ENCODE results near the gene HINT2.

Gene HINT2

GRCh38 chr9:35840881-35841644 is 26.2 kb upstream of the HINT2 start:
- no peak for DNase-seq

- peak; percentile 75 for DNase-seq
Measured at GRCh38 chr9:35839926-35840325, 25.1 kb upstream of the HINT2 start.

- no peak for DNase-seq
Measured at GRCh38 chr9:35836595-35836994, 21.8 kb upstream of the HINT2 start.

GRCh38 chr9:35835766-35836165 is 20.9 kb upstream of the HINT2 start:
- DNase-seq, result no peak

GRCh38 chr9:35835216-35835632 is 20.4 kb upstream of the HINT2 start:
- DNase-seq, result no peak

GRCh38 chr9:35834260-35835215 is 19.7 kb upstream of the HINT2 start:
- no peak for DNase-seq

- no peak for DNase-seq
Measured at GRCh38 chr9:35832814-35833213, 18.0 kb upstream of the HINT2 start.

GRCh38 chr9:35831040-35831439 is 16.2 kb upstream of the HINT2 start:
- no peak for DNase-seq

GRCh38 chr9:35829764-35830096 is 14.9 kb upstream of the HINT2 start:
- DNase-seq, result no peak

- DNase-seq, result peak; percentile 74
Measured at GRCh38 chr9:35829084-35829763, 14.4 kb upstream of the HINT2 start, which contains the start of gene TMEM8B. TMEM8B (plus strand) TSS chr9:35829228; CDS start chr9:35829448, 220 bp downstream.

GRCh38 chr9:35828716-35829083 is 13.9 kb upstream of the HINT2 start, which contains the start of gene FAM221B:
FAM221B (minus strand) TSS chr9:35828732; CDS start chr9:35826161, 2,571 bp downstream.
- no peak for DNase-seq

GRCh38 chr9:35827486-35827885 is 12.6 kb upstream of the HINT2 start:
- no peak for DNase-seq

- DNase-seq, result peak; percentile 71
Measured at GRCh38 chr9:35826071-35826701, 11.3 kb upstream of the HINT2 start.

GRCh38 chr9:35822926-35823325 is 8.1 kb upstream of the HINT2 start:
- DNase-seq, result no peak

- no peak for DNase-seq
Measured at GRCh38 chr9:35820076-35820475, 5.2 kb upstream of the HINT2 start.

GRCh38 chr9:35818341-35818740 is 3.5 kb upstream of the HINT2 start:
- no peak for DNase-seq

GRCh38 chr9:35816708-35817107 is 1.9 kb upstream of the HINT2 start:
- DNase-seq, result no peak

- peak; percentile 70 for DNase-seq
Measured at GRCh38 chr9:35814106-35814840, 569 bp downstream of the HINT2 start.

GRCh38 chr9:35813434-35814105 is 1.3 kb downstream of the HINT2 start:
- no peak for DNase-seq

GRCh38 chr9:35812025-35812602 is 2.7 kb downstream of the HINT2 start, which contains the start of gene SPAG8:
SPAG8 (minus strand) TSS chr9:35812262; CDS start chr9:35812147, 115 bp downstream.
- peak; percentile 99 for DNase-seq
